Bronchial epithelial cell (primary cell): ENCODE data around the gene TTC31. TPM values are rescaled to one million over a fixed set of nuclear protein-coding genes. Genes with fewer than 3 reads are reported as not detected.

Experiments used
- DNase-seq: peaks from one replicate; pipeline ENCODE4 v3.0.0-alpha.2; 2010; ENCODE audit warnings: low read depth
- FAIRE-seq: peaks from 2 replicates; lab custom pipeline; 2011; peaks lifted over from hg19 to GRCh38; lab: Jason Lieb, UNC
- H3K27me3 ChIP-seq: 2 replicates; pipeline ENCODE4 v1.5.1; 2011; ENCODE audit warnings: low read length; ENCODE audit not compliant: control insufficient read depth, insufficient read depth
- H3K36me3 ChIP-seq: 2 replicates; pipeline ENCODE4 v1.5.1; 2011; ENCODE audit warnings: low read length; ENCODE audit not compliant: control insufficient read depth, insufficient read depth
- H3K4me3 ChIP-seq: 2 replicates; pipeline ENCODE4 v1.5.1; 2011; ENCODE audit warnings: mild to moderate bottlenecking, low read depth, low read length, control low read depth
- CTCF ChIP-seq: IDR thresholded peaks from 2 replicates; pipeline ENCODE4 v1.5.1; 2011; ENCODE audit warnings: mild to moderate bottlenecking, moderate library complexity, low read length, control low read depth, inconsistent platforms; ENCODE audit not compliant: insufficient read depth, severe bottlenecking
- total RNA-seq: library from RNA; depleted of rRNA; stranded (reverse); fragments of >200 nt; gene quantifications from 2 replicates; pipeline ENCODE4 v1.2.1, GENCODE V29; 2014

Gene TTC31
- total RNA-seq, 1 donor from 2014 or later = 5.8 TPM

- peaks cover 6% of the 10 kb centered on the region for H3K36me3 ChIP-seq
- FAIRE-seq (no peak), DNase-seq (no peak)
- no peaks in the 10 kb centered on the region for H3K27me3 ChIP-seq
- TF ChIP-seq CTCF = no peak
- no peak overlapping the region for H3K4me3 ChIP-seq
Measured at GRCh38 chr2:74522516-74522915, 39.6 kb downstream of the TTC31 start.

- FAIRE-seq = no peak
- no peak for TF ChIP-seq CTCF
- H3K27me3 ChIP-seq = no peaks in the 10 kb centered on the region
- H3K4me3 ChIP-seq = no peak overlapping the region
- DNase-seq = no peak
- H3K36me3 ChIP-seq = peaks cover 9% of the 10 kb centered on the region
Measured at GRCh38 chr2:74524005-74524404, 41.1 kb downstream of the TTC31 start.

GRCh38 chr2:74524955-74525716, 42.3 kb downstream of the TTC31 start:
- DNase-seq (no peak), FAIRE-seq (no peak)
- Histone ChIP-seq H3K36me3 (peaks cover 9% of the 10 kb centered on the region), H3K4me3 (peak overlapping the region; percentile 28), H3K27me3 (no peaks in the 10 kb centered on the region)
- no peak for TF ChIP-seq CTCF

GRCh38 chr2:74525717-74526648, 43.1 kb downstream of the TTC31 start, which contains the start of gene DQX1:
TSS of gene DQX1 (minus strand) at chr2:74526231. CDS start at chr2:74525729, 502 bp downstream.
- Histone ChIP-seq H3K4me3 (peak within 1 kb of the TSS; percentile 28), H3K27me3 (no peaks in the 10 kb centered on the region), H3K36me3 (peaks cover 9% of the 10 kb centered on the region)
- peak; percentile 100 for DNase-seq
- TF ChIP-seq CTCF = no peak
- FAIRE-seq = no peak

GRCh38 chr2:74526649-74527230, 43.9 kb downstream of the TTC31 start:
- FAIRE-seq (no peak), DNase-seq (no peak)
- Histone ChIP-seq H3K36me3 (peaks cover 9% of the 10 kb centered on the region), H3K27me3 (no peaks in the 10 kb centered on the region), H3K4me3 (no peak overlapping the region)
- TF ChIP-seq CTCF = no peak
